MCF 10A (cell line): ENCODE data around the gene KCND2. TPM values are rescaled to one million over a fixed set of nuclear protein-coding genes. Genes with fewer than 3 reads are reported as not detected.

Experiments used
- BruUV-seq: library from RNA; stranded (reverse); fragments of 400-500 nt; replicated peaks from 2 replicates; lab custom pipeline; 2021; lab: Mats Ljungman, UMichigan
- CTCF ChIA-PET: fragments of 300-600 bp; sonication (Branson Sonifier 250); formaldehyde crosslinking; extraction: SDS; loops from one replicate; lab custom pipeline; 2021; ENCODE audit warnings: antibody characterized with exemption, inconsistent platforms; lab: Yijun Ruan, JAX
- POLR2A ChIA-PET: fragments of 300-600, 350-650 bp; sonication (Branson Sonifier 250); formaldehyde crosslinking; extraction: SDS; loops from one replicate; lab custom pipeline; 2020; ENCODE audit warnings: antibody characterized with exemption, inconsistent platforms; lab: Yijun Ruan, JAX
- DNase-seq: peaks from one replicate; pipeline ENCODE4 v3.0.0-alpha.2; 2018; ENCODE audit not compliant: unreplicated experiment
- H3K27ac Mint-ChIP-seq: one replicate; pipeline ENCODE4 v1.8.0; 2022; ENCODE audit warnings: mild to moderate bottlenecking, low read depth, mixed read lengths; ENCODE audit not compliant: unreplicated experiment
- H3K27me3 Mint-ChIP-seq: one replicate; pipeline ENCODE4 v1.8.0; 2022; ENCODE audit warnings: mixed read lengths; ENCODE audit not compliant: insufficient read depth, unreplicated experiment
- H3K36me3 Mint-ChIP-seq: one replicate; pipeline ENCODE4 v1.8.0; 2022; ENCODE audit warnings: mild to moderate bottlenecking, moderate library complexity, mixed read lengths; ENCODE audit not compliant: insufficient read depth, unreplicated experiment
- H3K4me1 Mint-ChIP-seq: one replicate; pipeline ENCODE4 v1.8.0; 2022; ENCODE audit warnings: mixed read lengths; ENCODE audit not compliant: insufficient read depth, unreplicated experiment
- H3K4me3 Mint-ChIP-seq: one replicate; pipeline ENCODE4 v1.8.0; 2022; ENCODE audit warnings: mild to moderate bottlenecking, moderate library complexity, mixed read lengths; ENCODE audit not compliant: unreplicated experiment
- H3K9me3 Mint-ChIP-seq: one replicate; pipeline ENCODE4 v1.8.0; 2022; ENCODE audit warnings: mixed read lengths; ENCODE audit not compliant: unreplicated experiment
- intact Hi-C: fragments of 100-400 bp; cut with micrococcal nuclease; formaldehyde crosslinking; loops from 2 replicates; pipeline ENCODE4 v1.14.1; 2022
- total RNA-seq: library from RNA; stranded (reverse); gene quantifications from 2 replicates; pipeline ENCODE4 v1.2.3, GENCODE V29; 2022
- TF ChIP-seq, protein P1 (sequence below): fragments of 200-600 bp; IDR thresholded peaks from one replicate; pipeline ENCODE4 v1.8.0; 2022; ENCODE audit warnings: antibody characterized with exemption, mild to moderate bottlenecking; ENCODE audit not compliant: unreplicated experiment

KCND2 gene
- total RNA-seq, 1 experiment from 2014 or later = not detected

DNA sequence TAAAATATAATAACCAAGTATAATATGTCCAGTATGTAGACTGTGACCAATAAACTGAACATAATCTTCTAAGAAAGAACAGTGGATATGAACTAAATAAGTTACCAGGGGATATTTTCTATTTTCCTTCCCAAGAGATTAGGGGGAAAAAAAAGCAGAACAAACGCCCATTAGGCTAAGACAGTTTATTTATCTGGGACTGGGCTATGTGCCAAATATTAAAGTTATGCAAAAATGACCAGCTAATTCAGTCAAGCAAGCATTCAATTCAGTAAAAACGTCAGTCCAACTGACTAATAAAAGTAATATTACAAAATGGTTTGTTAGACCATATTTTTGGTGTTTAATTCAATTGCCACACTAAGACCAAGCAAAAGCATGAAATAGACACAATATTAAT, 462.8 kb downstream of the KCND2 start:
- no peak overlapping the region for H3K4me3 Mint-ChIP-seq
- no peak for DNase-seq
- no peak overlapping the region for H3K27ac Mint-ChIP-seq
- ChIA-PET POLR2A (no interaction called here), CTCF (no interaction called here)
- intact Hi-C loops = no loop called here
- TF ChIP-seq, protein P1, sequence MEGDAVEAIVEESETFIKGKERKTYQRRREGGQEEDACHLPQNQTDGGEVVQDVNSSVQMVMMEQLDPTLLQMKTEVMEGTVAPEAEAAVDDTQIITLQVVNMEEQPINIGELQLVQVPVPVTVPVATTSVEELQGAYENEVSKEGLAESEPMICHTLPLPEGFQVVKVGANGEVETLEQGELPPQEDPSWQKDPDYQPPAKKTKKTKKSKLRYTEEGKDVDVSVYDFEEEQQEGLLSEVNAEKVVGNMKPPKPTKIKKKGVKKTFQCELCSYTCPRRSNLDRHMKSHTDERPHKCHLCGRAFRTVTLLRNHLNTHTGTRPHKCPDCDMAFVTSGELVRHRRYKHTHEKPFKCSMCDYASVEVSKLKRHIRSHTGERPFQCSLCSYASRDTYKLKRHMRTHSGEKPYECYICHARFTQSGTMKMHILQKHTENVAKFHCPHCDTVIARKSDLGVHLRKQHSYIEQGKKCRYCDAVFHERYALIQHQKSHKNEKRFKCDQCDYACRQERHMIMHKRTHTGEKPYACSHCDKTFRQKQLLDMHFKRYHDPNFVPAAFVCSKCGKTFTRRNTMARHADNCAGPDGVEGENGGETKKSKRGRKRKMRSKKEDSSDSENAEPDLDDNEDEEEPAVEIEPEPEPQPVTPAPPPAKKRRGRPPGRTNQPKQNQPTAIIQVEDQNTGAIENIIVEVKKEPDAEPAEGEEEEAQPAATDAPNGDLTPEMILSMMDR = no peak
- H3K36me3 Mint-ChIP-seq = no peaks in the 10 kb centered on the region
- no peaks in the 10 kb centered on the region for H3K4me1 Mint-ChIP-seq
- H3K9me3 Mint-ChIP-seq = peaks cover 7% of the 10 kb centered on the region
- no TSS peak for BruUV-seq
- peaks cover 75% of the 10 kb centered on the region for H3K27me3 Mint-ChIP-seq

DNA sequence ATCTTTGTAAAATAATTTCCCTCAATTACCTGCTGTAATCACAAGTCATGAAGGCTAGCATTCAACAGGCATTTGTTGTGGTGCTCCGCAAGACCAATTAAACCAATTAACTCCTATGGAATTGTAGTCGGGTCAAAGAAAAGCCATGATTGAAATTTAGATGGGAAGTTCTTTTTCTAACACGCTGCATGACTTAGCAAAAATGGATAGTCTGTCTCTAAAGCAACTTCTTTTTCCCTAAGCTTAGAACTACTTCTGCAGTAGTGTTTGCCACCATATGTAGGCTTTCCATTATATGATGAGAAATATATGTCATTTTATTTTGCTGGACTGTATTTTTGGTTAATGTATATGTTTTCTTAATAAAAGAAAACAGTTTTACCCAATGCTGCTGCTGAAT, 465.8 kb downstream of the KCND2 start:
- no peak overlapping the region for H3K27ac Mint-ChIP-seq
- peaks cover 83% of the 10 kb centered on the region for H3K27me3 Mint-ChIP-seq
- ChIA-PET CTCF (interaction anchor here (0.6 kb wide), 1 partner anchor 54 kb away, joined by 3 read pairs; no protein-coding TSS in a partner anchor), POLR2A (no interaction called here)
- BruUV-seq = no TSS peak
- H3K9me3 Mint-ChIP-seq = no peaks in the 10 kb centered on the region
- H3K4me3 Mint-ChIP-seq = no peak overlapping the region
- intact Hi-C loops = no loop called here
- TF ChIP-seq, protein P1 = no peak
- DNase-seq = no peak
- H3K4me1 Mint-ChIP-seq = no peaks in the 10 kb centered on the region
- no peaks in the 10 kb centered on the region for H3K36me3 Mint-ChIP-seq

DNA sequence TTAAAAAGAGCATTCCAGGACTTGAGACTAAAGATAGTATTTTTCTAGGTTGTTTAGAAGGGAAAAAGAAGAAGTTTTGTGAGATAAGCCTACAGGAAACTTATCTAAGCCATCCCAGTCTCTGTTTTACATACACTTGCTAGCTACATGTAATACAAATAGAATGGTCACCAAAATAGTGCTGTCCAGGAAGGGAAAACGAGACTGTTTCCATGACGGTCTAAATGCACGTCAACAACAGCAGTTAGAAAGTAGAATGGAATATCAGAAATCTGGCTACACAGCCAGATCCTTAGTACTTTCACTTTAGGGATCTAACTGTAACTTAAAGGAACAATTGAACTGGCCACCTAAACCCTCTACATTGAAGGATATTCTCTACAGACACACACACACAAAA, 467.4 kb downstream of the KCND2 start:
- peaks cover 85% of the 10 kb centered on the region for H3K27me3 Mint-ChIP-seq
- TF ChIP-seq, protein P1 = no peak
- no peak for DNase-seq
- H3K4me1 Mint-ChIP-seq = no peaks in the 10 kb centered on the region
- H3K27ac Mint-ChIP-seq = no peak overlapping the region
- POLR2A ChIA-PET = no interaction called here
- intact Hi-C loops = no loop called here
- no peaks in the 10 kb centered on the region for H3K36me3 Mint-ChIP-seq
- H3K4me3 Mint-ChIP-seq = no peak overlapping the region
- no peaks in the 10 kb centered on the region for H3K9me3 Mint-ChIP-seq
- CTCF ChIA-PET = interaction anchor here (0.6 to 0.8 kb wide), 3 partner anchors 14 to 1820 kb away, joined by 3 to 4 read pairs (median 3); no protein-coding TSS in a partner anchor
- no TSS peak for BruUV-seq

DNA sequence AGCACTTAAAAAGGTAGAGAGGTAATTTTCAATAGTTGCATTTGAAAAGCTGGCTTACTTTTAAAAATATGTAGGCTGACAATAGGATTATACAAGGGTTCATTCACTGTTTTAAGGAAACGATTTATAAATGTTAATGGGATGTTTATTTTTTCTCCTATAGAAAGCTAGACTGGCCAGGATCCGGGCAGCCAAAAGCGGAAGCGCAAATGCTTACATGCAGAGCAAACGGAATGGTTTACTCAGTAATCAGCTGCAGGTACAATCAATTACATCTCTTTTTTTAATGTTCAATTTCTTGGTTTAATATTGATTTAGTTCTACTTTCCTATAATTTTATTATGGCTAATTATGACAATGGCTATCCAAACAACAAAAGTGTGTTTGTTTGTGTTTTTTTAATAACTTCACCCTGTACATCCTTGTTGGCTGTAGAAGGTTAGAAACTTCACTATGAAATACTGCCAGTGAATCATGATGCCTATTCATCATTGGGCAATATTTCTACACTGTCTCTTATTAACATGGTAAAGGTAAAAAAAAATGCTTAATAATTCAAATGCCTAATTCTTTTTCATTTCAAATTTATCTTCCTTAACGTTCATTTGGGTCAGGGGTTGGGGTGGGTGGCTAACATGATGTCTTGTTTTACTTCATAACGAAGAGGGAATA, 468.5 kb downstream of the KCND2 start:
- ChIA-PET CTCF (interaction anchor here (0.7 to 0.8 kb wide), 2 partner anchors 22 to 90 kb away, joined by 3 to 4 read pairs; no protein-coding TSS in a partner anchor), POLR2A (no interaction called here)
- Mint-ChIP-seq H3K36me3 (no peaks in the 10 kb centered on the region), H3K4me3 (no peak overlapping the region), H3K4me1 (no peaks in the 10 kb centered on the region), H3K9me3 (no peaks in the 10 kb centered on the region), H3K27me3 (peaks cover 97% of the 10 kb centered on the region), H3K27ac (no peak overlapping the region)
- TF ChIP-seq, protein P1 = no peak
- intact Hi-C loops = no loop called here
- DNase-seq = no peak
- no TSS peak for BruUV-seq
